NCI-H1694 treated with DMSO at 0.1 percent for 48 hours (cell line): ENCODE measurements around the gene BICC1.

ENCODE experiments used
- DNase-seq: peaks from one replicate; lab custom pipeline; 2025; lab: John Stamatoyannopoulos, UW

Gene BICC1

GRCh38 chr10:58515291-58515941 is 2.7 kb downstream of the BICC1 start:
- DNase-seq, result no peak

DNA sequence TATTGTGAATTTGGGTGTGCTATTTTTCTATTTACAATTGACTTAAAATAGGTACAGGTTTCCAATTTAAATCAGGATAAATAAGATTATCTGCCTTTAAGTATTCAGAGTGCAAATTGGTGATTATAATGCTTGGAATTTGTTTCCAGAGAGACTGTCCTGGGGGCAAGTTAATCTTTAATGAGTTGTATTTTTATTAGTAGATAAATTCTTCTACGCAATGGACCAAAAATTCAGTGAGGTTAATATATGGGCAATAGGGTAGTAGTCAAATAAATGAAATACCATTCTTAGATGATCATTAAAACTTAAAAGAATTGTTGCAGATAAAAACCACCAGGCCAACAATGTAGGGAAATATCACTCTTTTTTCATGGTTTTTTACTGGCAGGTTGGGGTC is 3.4 kb downstream of the BICC1 start:
- no peak for DNase-seq

- DNase-seq, result no peak
These were observed 4.0 kb downstream of the BICC1 start for GRCh38 chr10:58516671-58517070.

- DNase-seq, result no peak
These were observed 4.4 kb downstream of the BICC1 start for GRCh38 chr10:58517081-58517480.

DNA sequence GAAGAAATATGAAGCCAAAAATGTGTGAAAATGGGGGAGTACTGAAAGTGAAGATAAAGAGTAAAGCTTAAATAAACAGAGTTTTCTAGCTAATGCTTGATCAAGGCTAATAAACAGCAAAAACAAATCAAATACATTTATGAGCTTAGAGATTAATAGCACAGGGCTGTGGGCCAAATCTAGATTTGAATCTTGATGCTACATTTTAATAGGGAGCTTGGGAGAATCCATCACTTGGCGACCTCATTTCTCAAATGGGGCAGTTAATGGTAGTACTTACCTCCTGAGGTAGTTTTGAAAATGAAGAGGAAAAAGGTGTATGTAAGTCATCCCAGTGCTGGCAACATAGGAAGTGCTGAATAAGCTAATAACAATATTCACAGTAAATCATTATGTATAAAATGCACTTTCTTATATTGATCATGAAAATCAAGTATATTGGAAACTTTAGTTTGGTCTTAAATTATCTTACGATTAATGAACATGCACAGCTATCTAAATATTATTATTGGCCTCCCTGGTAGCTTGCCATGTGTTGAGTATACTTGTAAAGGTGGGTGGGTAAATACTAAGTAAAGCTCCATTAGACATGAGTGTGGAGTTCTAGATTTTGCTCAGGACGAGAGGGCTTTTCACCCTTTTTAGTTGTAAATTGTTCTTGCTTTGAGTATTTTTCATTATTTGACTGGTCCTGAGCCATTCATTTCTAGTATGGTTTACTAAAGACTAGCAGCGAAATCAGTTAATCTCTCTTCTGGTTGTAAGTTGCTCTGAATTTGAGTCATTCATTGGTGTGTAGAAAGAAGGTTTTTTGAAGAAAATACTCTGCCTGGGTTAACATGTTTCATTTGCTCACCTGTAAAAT is 5.1 kb downstream of the BICC1 start:
- DNase-seq, result no peak

GRCh38 chr10:58518775-58519174 is 6.1 kb downstream of the BICC1 start:
- no peak for DNase-seq

- no peak for DNase-seq
These were observed 16.5 kb downstream of the BICC1 start for GRCh38 chr10:58529077-58529728.

- peak; percentile 4 for DNase-seq
These were observed 18.5 kb downstream of the BICC1 start for GRCh38 chr10:58531084-58531695.

- DNase-seq, result no peak
These were observed 22.6 kb downstream of the BICC1 start for GRCh38 chr10:58535311-58535710.

- DNase-seq, result no peak
These were observed 30.5 kb downstream of the BICC1 start for GRCh38 chr10:58543141-58543540.

DNA sequence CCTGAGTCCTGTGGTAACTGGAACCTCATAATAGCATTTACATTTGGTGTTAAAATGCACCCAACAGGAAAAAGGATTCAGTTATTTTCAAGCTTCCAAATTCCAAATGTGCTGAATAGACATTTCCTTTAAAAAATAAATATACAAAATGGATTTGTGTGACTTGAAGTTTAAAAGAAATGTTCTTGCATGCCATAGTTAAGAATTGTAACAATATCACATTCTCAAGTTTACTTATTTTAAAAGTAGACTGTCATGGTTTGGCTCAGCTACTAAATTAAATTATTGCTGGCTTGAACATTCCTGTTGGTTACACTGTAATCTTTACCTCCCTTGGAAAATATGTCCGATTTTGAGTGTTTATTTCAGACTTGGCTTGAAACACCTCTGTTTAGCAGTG is 31.5 kb downstream of the BICC1 start:
- DNase-seq, result no peak

DNA sequence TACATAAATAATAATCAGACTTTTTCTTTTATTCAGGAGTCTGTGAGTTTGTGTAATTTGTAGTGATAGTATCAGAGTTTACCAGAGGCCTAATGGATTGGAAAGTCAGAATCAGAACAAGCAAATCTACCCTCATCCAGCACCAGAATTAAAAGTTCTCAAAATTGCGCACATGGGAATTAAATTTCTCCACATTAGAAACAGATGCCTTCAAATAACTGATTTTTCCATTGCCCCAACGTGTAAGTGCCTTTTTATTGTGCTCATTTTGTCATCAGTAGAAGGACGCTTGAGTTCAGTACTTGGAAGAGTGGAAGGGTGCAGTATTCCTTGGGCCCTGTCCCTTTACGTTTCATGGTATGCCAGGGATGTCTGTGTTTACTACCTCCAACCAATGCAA is 32.8 kb downstream of the BICC1 start:
- DNase-seq, result no peak

DNA sequence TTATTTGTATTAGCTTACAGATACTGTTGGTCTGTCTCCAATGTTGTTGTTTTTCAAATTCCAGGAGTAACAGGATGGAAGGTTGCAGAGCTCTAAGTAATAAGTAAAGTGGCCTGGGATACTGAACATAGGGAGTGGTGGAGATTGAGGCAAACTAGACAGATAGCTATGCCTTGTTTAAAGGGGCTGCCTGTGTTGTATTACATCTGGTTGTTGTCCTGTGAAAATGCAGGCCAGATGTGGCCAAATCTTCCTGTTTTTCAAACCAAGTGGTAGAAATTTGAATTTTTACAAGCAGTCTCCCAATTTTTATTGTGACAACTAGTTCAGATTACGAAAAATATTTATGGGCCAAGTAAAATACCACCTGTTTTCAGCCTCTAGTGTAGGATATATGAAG is 33.5 kb downstream of the BICC1 start:
- DNase-seq, result no peak

DNA sequence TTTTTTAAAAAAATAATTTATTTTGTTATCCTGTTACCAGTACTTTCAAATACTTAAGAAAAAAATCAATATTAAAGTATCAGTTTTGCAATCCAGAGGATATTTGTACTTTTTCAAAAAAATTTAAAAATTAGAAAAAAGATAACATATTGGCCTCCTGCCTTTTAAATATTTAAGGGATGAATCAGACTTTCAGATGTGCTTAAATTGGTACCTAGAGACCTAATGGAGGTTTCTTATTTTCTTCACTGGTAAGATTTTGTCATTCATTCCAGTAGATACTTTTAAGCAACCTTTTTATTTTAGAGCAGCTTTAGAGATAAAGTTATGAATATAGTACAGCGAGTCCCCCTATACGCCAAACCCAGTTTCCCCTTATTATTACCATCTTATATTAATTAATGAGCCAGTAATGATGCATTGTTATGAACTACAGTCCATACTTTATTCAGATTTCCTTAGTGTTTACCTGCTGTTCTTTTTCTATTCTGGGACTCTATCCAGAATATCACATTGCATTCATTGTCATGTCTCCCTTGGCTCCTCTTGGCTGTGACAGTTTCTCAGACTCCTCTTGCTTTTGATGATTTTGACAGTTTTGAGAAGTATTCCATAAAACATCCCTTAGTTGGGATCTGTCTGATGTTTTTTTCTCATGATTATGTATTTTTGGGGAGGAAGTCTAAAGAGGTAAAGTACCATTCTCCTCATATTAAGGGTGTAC is 34.2 kb downstream of the BICC1 start:
- DNase-seq, result no peak

- no peak for DNase-seq
These were observed 35.3 kb downstream of the BICC1 start for GRCh38 chr10:58547963-58548362.

DNA sequence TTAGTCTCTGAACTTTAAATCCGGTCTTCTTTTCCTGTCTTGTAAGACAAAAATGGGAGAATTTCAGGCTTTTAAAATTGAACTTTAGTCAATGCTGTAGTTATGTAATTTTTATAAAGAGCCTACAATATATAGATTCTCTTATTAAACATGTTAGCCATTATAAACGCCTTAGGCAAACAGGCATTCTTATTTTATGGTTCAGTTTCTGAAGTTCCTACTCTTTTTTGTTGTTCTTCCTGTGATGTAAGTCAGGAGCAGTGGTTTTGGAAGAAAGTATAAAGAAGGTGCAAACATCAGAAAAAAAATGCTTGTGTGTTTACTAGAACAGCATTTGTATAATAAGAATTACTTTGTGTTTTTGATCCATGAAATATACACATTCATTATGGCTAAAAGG is 41.6 kb downstream of the BICC1 start:
- DNase-seq, result no peak

GRCh38 chr10:58555170-58555929 is 42.7 kb downstream of the BICC1 start:
- no peak for DNase-seq

- no peak for DNase-seq
These were observed 43.2 kb downstream of the BICC1 start for GRCh38 chr10:58555930-58556311.

DNA sequence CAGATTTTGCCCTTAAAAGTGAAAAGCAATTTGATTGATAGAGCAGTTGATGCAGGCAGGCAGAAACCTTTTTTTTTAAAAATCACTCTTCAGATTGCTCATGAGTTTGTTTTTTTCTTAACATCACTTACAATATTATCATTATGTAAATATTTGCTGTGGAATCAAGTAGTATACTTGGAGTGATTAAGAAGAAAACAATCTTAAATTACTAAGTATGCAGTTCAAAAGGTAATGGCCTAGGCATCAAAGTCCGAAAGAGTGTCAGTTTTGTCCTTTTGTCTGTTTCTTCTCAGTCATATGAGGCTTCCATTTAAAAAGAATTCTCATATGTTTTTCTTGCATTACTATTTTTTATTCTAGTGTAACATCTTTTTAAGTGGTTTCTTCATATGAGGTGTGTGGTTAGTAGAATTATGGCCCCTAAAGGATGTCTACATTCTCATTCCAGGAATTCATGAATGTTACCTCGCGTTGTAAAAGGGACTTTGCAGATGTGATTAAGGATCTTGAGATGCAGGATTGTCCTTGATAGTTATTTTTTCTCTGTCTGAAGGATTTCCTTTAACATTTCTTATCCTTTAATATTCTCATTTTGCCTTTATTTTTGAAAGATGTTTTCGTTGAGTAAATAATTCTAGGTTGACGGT is 44.0 kb downstream of the BICC1 start:
- no peak for DNase-seq

DNA sequence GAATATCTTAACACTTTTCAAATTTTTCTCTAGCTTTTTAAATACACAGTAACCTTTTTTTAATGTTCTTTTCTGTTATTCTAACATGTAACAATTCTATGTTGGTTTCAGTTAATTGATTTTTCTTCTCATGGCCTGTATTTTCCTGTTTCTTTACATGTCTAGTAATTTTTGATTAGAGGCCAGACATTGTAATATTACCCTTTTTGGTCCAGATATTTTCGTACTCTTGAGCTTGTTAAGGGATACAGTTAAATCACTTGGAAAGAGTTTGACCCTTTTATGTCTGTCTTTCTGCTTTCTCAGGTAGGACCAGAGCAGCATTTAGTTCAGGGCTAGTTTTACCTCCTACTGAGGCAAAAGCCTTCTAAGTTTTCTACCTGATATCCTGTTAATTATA is 45.0 kb downstream of the BICC1 start:
- DNase-seq, result no peak

GRCh38 chr10:58560068-58560467 is 47.4 kb downstream of the BICC1 start:
- DNase-seq, result no peak
